GM19099 (cell line): ENCODE data around the gene LPCAT3.

Source experiments
- POLR2A ChIP-seq: IDR thresholded peaks from 3 replicates; pipeline ENCODE4 v1.6.1; 2011; ENCODE audit warnings: low read depth; ENCODE audit not compliant: insufficient read length; ENCODE audit errors: extremely low read depth

Gene LPCAT3

GRCh38 chr12:6953442-6954315 is 64.6 kb downstream of the LPCAT3 start:
- TF ChIP-seq POLR2A = peak; percentile 99

- TF ChIP-seq POLR2A = no peak
These were observed 65.3 kb downstream of the LPCAT3 start for GRCh38 chr12:6952863-6953441.

GRCh38 chr12:6952121-6952862 is 66.0 kb downstream of the LPCAT3 start:
- peak; percentile 57 for TF ChIP-seq POLR2A

- TF ChIP-seq POLR2A = no peak
These were observed 66.6 kb downstream of the LPCAT3 start for GRCh38 chr12:6951551-6952120.

GRCh38 chr12:6950811-6951540 is 67.3 kb downstream of the LPCAT3 start, which contains the start of gene PTPN6:
PTPN6 (plus strand) TSS chr12:6951356; CDS start chr12:6951513, 157 bp downstream.
- TF ChIP-seq POLR2A = peak; percentile 96

- TF ChIP-seq POLR2A = no peak
These were observed 67.9 kb downstream of the LPCAT3 start for GRCh38 chr12:6950401-6950801.

- no peak for TF ChIP-seq POLR2A
These were observed 69.2 kb downstream of the LPCAT3 start for GRCh38 chr12:6948873-6949594.

- TF ChIP-seq POLR2A = no peak
These were observed 70.7 kb downstream of the LPCAT3 start for GRCh38 chr12:6947615-6948014.

GRCh38 chr12:6946920-6947374 is 71.3 kb downstream of the LPCAT3 start:
- TF ChIP-seq POLR2A = no peak

GRCh38 chr12:6946033-6946919 is 72.0 kb downstream of the LPCAT3 start:
- TF ChIP-seq POLR2A = peak; percentile 3

- no peak for TF ChIP-seq POLR2A
These were observed 72.7 kb downstream of the LPCAT3 start for GRCh38 chr12:6945613-6946012.

GRCh38 chr12:6944381-6945186 is 73.7 kb downstream of the LPCAT3 start:
- no peak for TF ChIP-seq POLR2A

- TF ChIP-seq POLR2A = peak; percentile 99
These were observed 74.4 kb downstream of the LPCAT3 start, which contains the start of the genes C12orf57 and RNU7-1 for GRCh38 chr12:6943722-6944380. C12orf57 (plus strand) TSS chr12:6944022; CDS start chr12:6944122, 100 bp downstream. RNU7-1 (plus strand) TSS chr12:6943816.
